ENCODE results near the gene DCLK1.

- TF ChIP-seq POLR2A (IDR thresholded peaks at IDR 0.05) (no peak), CTCF (IDR thresholded peaks at IDR 0.05 in 4 of 5, conservative IDR thresholded peaks at IDR 0.05 in 1 of 5) (no peak)
Measured at GRCh38 chr13:35763782-35764123, 367.4 kb downstream of the DCLK1 start.

All from gastrocnemius medialis (tissue), 4 donors.